Measurements from ENCODE around the gene NUMBL. TPM values are rescaled to one million over a fixed set of nuclear protein-coding genes. Genes with fewer than 3 reads are reported as not detected.
A peak's percentile ranks its signal among the peaks of the same experiment; 100 is the strongest.

NUMBL gene
- total RNA-seq, 4 donors from 2014 or later = 18.8 to 90.5 (median 44.3) TPM

GRCh38 chr19:40686882-40687524 lies 3.4 kb downstream of the NUMBL start:
- peak overlapping the region; percentile 31 to 65 for H3K27ac ChIP-seq
- no peak overlapping the region for H3K4me3 ChIP-seq
- no peaks in the 10 kb centered on the region for H3K27me3 ChIP-seq
- peaks cover 0 to 7% of the 10 kb centered on the region in 2 donors for H3K4me1 ChIP-seq
- intact Hi-C loops (cut with DNase I; ENCODE audit: low total_unique reads) = no loop called here
- H3K36me3 ChIP-seq = no peaks in the 10 kb centered on the region
- TF ChIP-seq POLR2A (IDR thresholded peaks at IDR 0.05) (no peak), CTCF (IDR thresholded peaks at IDR 0.05) (no peak)
- no peaks in the 10 kb centered on the region for H3K9me3 ChIP-seq
- no peak for DNase-seq

DNA sequence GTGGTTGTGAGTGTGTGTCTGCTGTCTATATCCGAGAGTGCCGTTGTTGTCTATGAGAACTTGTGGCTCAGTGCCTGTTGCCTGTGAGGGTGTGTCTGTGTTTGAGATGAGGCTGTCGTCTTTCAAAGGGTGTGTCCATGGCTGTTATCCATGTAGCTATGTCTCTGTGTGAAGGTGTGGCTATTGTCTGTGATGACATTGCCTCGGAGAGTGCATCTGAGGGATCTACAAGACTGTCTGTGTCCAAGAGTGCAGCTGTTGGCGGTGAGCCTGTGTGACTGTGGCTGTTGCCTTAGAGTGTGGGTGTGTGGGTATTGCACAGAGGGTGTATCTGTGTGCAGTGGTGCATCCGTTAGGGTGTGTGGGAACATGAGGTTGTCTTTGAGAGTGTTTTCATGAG lies 4.9 kb downstream of the NUMBL start:
- H3K27ac ChIP-seq = no peak overlapping the region
- H3K9me3 ChIP-seq = no peaks in the 10 kb centered on the region
- TF ChIP-seq CTCF (IDR thresholded peaks at IDR 0.05) = no peak
- TF ChIP-seq POLR2A (IDR thresholded peaks at IDR 0.05) = no peak
- H3K4me1 ChIP-seq = no peaks in the 10 kb centered on the region
- H3K27me3 ChIP-seq = no peaks in the 10 kb centered on the region
- H3K36me3 ChIP-seq = no peaks in the 10 kb centered on the region
- DNase-seq = no peak
- H3K4me3 ChIP-seq = no peak overlapping the region
- intact Hi-C loops (cut with DNase I; ENCODE audit: low total_unique reads) = no loop called here

GRCh38 chr19:40685016-40685526 lies 5.4 kb downstream of the NUMBL start:
- H3K27ac ChIP-seq = no peak overlapping the region
- H3K4me1 ChIP-seq = no peaks in the 10 kb centered on the region
- DNase-seq = no peak
- intact Hi-C loops (cut with DNase I; ENCODE audit: low total_unique reads) = no loop called here
- no peaks in the 10 kb centered on the region for H3K27me3 ChIP-seq
- no peak for TF ChIP-seq POLR2A (IDR thresholded peaks at IDR 0.05)
- TF ChIP-seq CTCF (IDR thresholded peaks at IDR 0.05) = no peak
- no peak overlapping the region for H3K4me3 ChIP-seq
- no peaks in the 10 kb centered on the region for H3K9me3 ChIP-seq
- no peaks in the 10 kb centered on the region for H3K36me3 ChIP-seq

DNA sequence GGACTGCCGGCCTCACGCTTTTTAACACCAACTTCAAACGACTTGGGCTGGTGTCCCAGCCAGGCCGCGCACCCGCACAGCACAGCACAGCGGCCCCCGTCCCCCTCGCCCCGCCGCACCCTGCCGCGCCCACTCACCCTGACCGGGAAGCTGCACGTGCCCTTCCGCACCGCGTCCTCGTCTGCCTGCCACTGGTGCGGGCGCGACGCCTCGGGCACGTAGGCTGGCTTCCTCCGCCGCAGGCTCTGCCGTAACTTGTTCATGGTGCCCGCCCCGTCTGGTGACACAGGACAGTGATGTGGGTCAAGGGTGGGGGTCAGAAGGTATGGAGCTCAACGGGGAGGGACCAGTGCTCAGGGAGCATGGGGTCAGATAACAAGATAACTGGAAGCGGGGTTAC lies 6.2 kb downstream of the NUMBL start:
- DNase-seq = no peak
- no peaks in the 10 kb centered on the region for H3K36me3 ChIP-seq
- no peak overlapping the region for H3K27ac ChIP-seq
- TF ChIP-seq POLR2A (IDR thresholded peaks at IDR 0.05) (no peak), CTCF (IDR thresholded peaks at IDR 0.05) (no peak)
- no peak overlapping the region for H3K4me3 ChIP-seq
- H3K27me3 ChIP-seq = no peaks in the 10 kb centered on the region
- intact Hi-C loops (cut with DNase I; ENCODE audit: low total_unique reads) = no loop called here
- H3K9me3 ChIP-seq = no peaks in the 10 kb centered on the region
- H3K4me1 ChIP-seq = no peaks in the 10 kb centered on the region

DNA sequence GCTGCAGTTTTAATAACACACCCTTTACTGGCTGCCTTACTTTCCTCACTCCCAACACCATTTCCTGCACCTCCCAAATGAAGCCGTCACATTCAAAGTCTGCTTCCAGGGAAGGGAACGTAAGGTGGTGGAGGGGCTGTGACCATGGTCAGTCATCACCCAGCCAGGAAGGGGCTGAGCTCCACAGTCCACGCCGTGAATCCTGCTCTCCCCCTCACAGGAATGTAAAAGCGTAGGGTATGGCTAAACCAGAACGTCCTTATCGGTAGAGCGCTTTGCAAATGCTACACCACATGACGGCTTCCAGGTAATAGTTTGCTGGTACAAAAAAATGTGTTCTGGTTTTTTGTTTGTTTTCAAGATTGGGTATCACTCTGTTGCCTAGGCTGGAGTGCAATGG lies 7.0 kb downstream of the NUMBL start:
- no peaks in the 10 kb centered on the region for H3K36me3 ChIP-seq
- H3K27me3 ChIP-seq = no peaks in the 10 kb centered on the region
- no peaks in the 10 kb centered on the region for H3K9me3 ChIP-seq
- intact Hi-C loops (cut with DNase I; ENCODE audit: low total_unique reads) = no loop called here
- DNase-seq = no peak
- TF ChIP-seq POLR2A (IDR thresholded peaks at IDR 0.05) (no peak), CTCF (IDR thresholded peaks at IDR 0.05) (no peak)
- H3K27ac ChIP-seq = no peak overlapping the region
- H3K4me1 ChIP-seq = no peaks in the 10 kb centered on the region
- no peak overlapping the region for H3K4me3 ChIP-seq
